HG02798 (cell line): ENCODE results near the gene AGL.
"Not testable (repeated sequence)": the region's sequence is repeated elsewhere in the genome, so short reads cannot be mapped to it uniquely, and the experiment has no call there.

Experiments used
- ATAC-seq: cut with Tn5 transposase; IDR thresholded peaks from one replicate; pipeline ENCODE4 v1.9.1; 2021; ENCODE audit warnings: mild to moderate bottlenecking; ENCODE audit not compliant: unreplicated experiment, poor library complexity

Gene AGL

DNA sequence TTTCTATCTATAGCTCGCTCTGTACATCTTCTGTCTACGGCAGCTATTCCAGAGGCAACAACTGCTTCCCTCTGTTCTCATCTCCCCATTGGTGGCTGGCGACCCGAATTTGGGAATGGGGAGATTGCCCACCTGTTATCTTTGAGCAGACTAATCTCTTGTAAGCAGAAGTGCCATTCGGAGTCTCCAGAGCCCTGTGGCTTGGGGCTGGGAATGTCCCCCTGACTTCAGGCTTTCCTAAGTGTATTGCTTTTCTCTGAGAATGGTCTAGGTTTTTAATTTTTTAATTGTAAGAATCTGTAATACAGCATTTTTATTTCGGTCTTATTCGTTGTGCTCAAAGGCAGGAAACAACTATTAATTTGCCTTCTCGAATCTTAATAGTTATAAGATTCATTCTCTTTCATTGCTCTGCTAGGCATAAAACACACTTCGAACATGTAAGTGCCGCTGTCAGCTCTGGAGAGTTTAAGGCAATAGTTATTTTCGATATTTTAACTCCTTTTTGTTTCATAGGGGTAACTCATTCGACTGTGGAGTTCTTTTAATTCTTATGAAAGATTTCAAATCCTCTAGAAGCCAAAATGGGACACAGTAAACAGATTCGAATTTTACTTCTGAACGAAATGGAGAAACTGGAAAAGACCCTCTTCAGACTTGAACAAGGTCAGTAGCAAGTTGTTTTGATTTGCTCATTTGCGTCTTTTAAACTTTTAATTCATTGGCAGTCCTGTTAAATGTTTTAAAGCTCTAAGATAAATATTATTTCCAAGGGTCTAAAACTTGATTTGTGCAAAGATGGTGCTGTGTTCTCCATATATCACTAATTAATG is 514 bp downstream of the AGL start:
- ATAC-seq, result peak; percentile 4

GRCh38 chr1:99851850-99852454 is 1.8 kb downstream of the AGL start:
- ATAC-seq, result no peak

GRCh38 chr1:99852648-99853047 is 2.5 kb downstream of the AGL start:
- no peak for ATAC-seq

DNA sequence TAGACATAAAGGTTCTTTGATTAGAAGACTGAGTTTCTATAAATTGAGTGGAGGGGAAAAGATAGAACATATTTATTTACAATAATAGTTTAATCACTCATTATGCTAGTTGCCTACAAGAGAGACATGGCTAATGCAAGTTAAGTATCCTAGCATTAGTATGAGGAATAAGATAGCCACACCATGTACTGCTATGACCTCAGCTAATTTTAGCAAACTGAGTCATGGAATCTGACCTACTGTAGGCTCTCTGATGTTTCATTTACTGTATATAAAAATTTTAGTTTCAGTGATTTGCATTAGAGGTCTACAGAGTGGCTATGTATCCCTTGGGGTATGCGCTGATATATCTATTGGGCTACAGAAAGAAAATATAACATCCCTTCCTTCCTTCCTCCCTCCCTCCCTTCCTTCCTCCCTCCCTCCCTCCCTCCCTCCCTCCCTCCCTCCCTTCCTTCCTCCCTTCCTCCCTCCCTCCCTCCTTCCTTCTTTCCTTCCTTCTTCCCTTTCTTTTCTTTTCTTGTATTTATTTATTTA is 5.8 kb downstream of the AGL start:
- ATAC-seq, result no peak

- ATAC-seq, result not testable (repeated sequence)
Measured at GRCh38 chr1:99857041-99857440, 6.9 kb downstream of the AGL start.

DNA sequence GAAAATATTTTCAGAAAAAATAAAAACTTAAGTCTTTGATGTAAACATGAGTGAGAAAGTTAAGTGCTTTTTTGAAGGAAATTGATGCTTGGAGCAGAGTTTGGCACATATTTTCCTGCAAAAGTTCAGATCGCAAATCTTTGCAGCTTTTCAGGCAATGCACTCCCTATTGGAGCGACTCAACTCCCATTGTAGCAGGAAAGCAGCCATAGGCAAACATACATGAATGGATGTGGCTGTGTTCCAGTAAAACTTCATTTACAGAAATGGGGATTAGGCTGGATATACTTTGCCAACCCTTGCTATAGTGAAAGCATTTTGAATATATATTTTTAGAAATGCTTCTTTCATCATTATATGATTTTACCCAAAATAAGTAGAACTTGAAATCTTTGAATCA is 8.1 kb downstream of the AGL start:
- no peak for ATAC-seq

GRCh38 chr1:99858881-99859280 is 8.7 kb downstream of the AGL start:
- ATAC-seq, result no peak

- no peak for ATAC-seq
Measured at GRCh38 chr1:99860703-99861102, 10.5 kb downstream of the AGL start.

- no peak for ATAC-seq
Measured at GRCh38 chr1:99867682-99868081, 17.5 kb downstream of the AGL start.

- ATAC-seq, result no peak
Measured at GRCh38 chr1:99869304-99869703, 19.1 kb downstream of the AGL start.

- no peak for ATAC-seq
Measured at GRCh38 chr1:99869723-99870122, 19.6 kb downstream of the AGL start.

DNA sequence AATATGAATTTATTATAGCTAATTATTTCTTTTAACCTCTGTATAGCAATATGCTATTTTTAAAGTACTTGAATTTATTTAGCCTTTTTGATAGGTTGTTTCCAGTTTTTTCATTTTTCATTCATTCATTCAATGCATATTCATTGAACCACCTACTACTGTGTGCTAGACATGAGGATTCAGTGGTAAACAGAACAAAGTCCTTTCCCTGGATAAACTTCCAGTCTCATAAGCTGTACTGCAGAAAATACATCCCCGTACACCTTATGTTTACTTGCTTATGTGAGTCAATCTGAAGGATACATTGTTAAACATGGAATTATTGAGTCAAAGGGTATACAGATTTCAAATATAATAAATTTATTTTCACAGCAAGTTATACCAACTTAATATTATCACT is 21.9 kb downstream of the AGL start:
- ATAC-seq, result no peak

DNA sequence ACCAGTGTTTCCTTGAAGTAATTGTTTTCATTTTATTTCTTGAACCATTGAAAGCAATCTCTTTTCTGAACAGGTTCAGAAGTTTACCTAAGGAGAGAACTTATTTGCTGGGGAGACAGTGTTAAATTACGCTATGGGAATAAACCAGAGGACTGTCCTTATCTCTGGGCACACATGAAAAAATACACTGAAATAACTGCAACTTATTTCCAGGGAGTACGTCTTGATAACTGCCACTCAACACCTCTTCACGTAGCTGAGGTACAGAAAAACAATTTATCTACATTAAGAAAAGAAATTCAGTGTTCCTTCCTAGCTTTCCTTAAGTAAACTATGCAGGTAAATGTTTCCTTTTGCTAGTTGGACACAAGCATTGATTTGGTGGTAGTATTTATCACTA is 27.4 kb downstream of the AGL start:
- no peak for ATAC-seq

DNA sequence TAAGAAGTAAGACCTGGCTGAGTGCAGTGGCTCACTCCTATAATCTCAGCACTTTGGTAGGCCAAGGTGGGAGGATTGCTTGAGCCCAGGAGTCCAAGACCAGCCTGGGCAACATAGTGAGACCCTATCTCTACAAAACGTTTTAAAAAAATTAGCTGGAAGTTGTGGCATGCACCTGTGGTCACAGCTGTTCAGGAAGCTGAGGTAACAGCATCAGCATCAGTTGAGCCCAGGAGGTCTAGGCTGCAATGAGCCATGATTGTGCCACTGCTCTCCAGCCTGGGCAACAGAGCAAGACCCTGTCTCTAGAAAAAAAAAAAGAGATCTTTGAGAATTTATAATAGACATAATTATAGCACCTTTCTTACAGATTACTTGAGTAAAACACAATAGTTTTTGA is 36.0 kb downstream of the AGL start:
- no peak for ATAC-seq

GRCh38 chr1:99886841-99887240 is 36.7 kb downstream of the AGL start:
- ATAC-seq, result no peak

DNA sequence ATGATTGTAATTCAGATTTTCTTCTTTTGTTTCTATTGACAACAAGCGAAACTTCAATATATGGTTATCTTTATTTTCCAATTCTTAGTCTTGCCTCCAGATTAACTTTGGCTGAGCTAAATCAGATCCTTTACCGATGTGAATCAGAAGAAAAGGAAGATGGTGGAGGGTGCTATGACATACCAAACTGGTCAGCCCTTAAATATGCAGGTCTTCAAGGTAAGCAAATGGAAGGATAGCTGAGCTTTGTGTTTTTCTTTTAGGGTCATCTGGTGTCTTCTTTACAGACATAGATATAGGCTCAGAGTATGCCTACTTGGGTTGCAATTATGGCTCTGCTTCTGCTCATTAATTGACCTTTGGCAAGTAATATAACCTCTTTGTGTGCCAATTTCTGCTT is 37.7 kb downstream of the AGL start:
- ATAC-seq, result no peak

DNA sequence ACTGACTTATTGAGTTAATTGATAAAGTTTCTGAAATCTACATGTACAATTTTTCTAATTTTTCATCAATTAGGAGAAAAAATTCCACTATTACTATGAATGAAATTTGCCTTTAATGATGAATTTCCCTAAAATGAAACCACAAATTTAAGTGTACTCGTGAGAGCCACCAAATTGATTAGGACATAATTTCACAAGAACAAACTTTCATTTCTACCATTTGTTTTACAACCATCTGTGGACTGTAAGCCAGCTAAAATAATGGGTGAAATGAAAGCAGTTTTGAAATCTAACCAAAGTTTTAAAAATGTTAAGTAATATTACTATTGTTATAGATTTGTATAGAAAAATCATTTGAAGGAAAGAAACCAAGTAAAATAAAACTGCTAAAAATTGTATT is 41.8 kb downstream of the AGL start:
- no peak for ATAC-seq

- ATAC-seq, result not testable (repeated sequence)
Measured at GRCh38 chr1:99903278-99903677, 53.1 kb downstream of the AGL start.

DNA sequence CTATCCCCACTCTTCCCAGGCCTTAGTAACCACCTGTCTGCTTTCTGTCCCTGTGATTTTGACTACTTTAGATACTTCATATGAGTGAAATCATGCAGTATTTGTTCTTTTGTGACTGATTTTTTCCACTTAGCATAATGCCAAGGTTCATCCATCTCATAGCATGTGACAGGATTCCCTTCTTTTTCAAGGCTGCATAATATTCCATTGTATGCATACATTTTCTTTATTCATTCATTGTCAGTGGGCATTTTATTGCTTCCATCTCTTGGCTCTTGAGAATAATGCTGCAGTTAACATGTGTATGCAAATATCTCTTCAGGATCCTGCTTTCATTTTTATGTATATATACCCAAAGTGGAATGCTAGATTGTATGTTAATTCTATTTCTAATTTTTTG is 56.4 kb downstream of the AGL start:
- no peak for ATAC-seq

- no peak for ATAC-seq
Measured at GRCh38 chr1:99917214-99917613, 67.1 kb downstream of the AGL start.

DNA sequence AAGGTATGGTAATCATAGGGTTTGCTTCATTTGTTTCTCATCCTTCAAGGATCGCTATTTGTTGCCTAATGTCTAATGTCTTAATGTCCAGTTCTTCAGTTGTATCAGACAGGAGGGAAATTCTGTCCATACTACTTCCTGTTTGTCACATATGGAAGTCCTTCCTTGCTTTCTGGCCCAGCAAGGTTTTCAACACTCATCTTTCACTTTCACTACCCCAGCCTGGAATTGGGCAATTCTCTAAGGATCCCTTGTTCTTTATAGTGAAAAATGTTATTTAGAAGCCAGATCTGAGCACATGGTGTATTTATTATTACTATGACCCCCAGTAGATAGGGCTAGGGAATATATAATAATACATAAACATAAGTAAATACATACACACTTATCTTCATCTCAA is 69.1 kb downstream of the AGL start:
- ATAC-seq, result no peak

GRCh38 chr1:99934801-99935200 is 84.6 kb downstream of the AGL start:
- ATAC-seq, result no peak
